HG03095 (cell line): ENCODE results near the gene ANKRD44.

ENCODE experiments used
- ATAC-seq: cut with Tn5 transposase; IDR thresholded peaks from one replicate; pipeline ENCODE4 v1.9.1; 2021; ENCODE audit warnings: moderate library complexity; ENCODE audit not compliant: unreplicated experiment

The ANKRD44 gene

GRCh38 chr2:197152451-197153228, 157.9 kb downstream of the ANKRD44 start:
- peak; percentile 72 for ATAC-seq

- ATAC-seq = peak; percentile 29
These were observed 161.0 kb downstream of the ANKRD44 start for GRCh38 chr2:197149546-197149945.

DNA sequence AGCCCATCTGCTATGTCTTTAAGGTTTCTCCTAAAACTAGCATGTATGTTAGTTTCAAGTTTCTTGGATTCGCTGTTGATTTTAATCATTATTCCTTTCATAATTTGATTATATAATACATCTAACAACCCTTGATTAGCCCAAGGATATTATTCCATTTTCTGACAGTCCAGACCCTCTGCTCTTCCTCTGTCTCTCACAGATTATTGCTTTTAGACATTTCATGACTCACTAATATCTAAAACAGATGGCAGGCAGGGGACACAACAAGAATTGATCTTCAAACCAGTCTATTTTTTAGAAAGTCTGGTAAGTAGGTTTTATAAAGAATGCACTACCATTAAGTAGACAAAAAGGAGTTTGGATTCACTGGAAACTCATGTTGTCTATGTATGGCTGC, 162.2 kb downstream of the ANKRD44 start:
- no peak for ATAC-seq

DNA sequence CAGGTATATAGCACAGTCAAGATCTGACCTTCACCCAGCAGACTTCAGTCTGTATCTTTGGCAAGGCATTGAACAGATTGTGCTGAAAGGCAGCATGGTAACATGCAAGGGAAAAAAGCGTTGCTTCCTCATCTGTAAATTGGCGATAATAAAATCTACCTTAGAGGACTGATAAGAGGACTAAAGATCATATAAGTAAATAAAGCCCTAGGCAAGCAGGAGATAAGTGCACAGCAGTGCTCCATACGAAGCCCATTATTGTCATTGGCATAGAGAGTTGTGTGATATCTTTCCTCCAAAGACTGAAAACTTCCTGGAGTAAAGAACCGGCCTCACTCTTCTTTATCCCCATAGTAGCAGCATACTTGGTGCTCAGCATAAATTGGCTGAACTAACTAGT, 162.6 kb downstream of the ANKRD44 start:
- ATAC-seq = no peak

DNA sequence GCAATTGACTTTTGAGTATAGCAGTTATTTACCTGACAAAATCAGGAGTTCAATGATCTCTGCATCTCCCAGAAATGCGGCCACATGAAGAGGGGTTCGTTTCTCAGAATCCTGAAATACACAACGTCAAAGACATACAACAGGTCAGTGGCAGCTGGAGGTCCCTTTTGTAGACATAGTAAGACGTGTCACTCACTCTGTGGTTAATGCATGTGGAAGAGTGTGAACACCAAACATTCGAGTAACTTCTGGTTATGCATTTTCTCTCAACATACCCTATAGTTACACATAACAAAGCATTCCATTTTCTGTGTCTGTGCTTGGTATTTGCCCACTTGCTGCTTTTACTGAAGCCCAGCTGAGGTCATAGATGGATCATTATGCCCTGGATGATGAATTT, 163.6 kb downstream of the ANKRD44 start:
- ATAC-seq = no peak

DNA sequence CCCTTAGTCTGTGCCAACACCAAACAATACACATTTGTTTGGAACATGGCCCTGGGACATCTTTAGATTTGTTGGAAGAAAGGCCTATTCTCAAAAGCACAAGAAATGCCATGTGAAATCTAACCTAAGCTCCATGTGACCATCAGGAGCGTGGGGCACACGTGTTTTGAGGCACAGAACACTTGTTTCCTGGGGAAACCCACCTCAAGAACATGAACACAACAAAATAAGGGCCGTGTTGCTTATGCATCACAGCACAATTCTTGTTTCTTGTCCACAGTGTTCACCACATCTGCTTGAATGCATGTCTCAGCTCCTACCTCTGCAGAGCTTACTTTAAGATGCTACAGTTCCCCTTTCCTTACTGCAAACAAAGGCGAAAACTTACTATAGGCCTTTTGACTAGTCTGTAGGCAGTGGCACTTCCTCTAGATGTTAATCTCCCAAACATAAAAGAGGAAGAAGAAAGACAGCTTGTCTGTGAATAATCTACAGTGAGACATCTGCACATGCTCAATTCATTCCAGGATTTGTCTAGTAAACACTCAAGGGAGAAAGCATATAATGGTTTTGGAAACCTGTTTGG, 165.0 kb downstream of the ANKRD44 start:
- peak; percentile 96 for ATAC-seq

DNA sequence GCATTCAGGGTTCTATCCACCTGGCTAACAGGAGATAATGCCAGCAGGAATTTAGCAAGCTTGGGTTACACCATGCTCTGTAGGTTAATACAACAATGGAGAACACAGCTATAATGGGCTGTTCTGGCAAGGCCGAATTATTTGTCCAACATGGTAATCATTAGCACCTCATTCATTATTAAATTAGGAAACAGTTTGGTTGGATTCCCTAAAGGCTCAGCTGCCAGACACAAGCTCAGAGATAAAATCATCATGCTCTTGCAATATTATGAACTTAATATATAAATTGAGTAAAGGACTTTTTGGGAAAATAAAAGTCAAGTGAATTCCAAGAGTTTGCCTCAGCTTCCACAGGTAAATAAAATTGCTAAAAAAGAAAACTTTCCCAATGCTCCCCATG, 166.4 kb downstream of the ANKRD44 start:
- no peak for ATAC-seq

DNA sequence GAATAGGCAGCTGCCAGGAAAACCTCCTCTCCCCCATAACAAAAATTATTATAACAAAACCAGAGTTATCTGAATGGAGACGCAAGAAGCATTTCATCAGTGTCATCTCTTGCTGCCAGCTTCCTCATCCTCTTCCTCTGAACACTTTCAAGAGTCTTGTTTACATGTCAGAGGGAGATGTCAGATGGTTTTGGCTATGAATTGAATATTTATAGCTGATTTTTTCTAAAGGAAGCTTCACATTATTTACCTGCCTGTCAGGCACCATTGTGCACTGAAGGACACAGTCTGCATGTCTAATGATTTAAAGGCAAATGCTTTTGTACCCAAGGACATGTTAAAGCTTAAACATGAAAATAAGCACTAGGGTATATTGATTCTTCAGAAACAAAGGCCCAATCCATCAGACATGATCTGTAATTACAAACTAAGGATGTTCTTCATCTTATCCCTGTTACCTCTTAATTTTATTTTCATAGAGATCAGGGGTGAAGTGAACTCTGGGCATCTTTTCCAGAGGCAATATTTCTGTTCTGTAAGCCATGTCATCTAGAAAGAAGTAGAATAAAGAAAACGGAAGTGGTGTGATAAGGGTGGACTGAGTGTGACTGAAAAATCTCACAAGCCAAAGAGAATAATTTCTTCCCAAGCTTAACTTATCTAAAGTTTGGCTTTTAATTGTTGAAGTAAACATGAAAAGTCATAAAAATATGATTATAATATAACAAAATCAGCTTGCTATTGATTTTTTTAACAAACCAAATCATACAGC, 168.7 kb downstream of the ANKRD44 start:
- ATAC-seq = no peak

GRCh38 chr2:197140045-197140444, 170.5 kb downstream of the ANKRD44 start:
- no peak for ATAC-seq

DNA sequence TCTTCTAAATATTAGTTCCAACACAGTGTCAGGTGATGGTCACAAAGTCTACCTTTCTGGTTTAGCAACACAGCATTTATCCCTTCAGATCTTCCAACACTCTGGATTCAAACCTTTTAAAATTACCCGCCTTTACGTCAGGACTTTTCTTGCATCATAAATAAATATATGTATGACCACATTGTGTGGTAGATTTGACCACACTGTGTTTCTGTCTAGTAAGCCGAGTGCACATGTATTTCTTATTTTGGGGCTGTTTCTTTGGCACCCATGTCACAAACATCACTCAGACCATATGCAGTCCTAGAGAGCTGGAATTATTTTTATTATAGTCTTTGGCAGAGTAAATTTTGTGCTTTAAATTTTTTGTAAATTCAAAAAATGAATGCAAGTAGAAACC, 172.1 kb downstream of the ANKRD44 start:
- no peak for ATAC-seq

DNA sequence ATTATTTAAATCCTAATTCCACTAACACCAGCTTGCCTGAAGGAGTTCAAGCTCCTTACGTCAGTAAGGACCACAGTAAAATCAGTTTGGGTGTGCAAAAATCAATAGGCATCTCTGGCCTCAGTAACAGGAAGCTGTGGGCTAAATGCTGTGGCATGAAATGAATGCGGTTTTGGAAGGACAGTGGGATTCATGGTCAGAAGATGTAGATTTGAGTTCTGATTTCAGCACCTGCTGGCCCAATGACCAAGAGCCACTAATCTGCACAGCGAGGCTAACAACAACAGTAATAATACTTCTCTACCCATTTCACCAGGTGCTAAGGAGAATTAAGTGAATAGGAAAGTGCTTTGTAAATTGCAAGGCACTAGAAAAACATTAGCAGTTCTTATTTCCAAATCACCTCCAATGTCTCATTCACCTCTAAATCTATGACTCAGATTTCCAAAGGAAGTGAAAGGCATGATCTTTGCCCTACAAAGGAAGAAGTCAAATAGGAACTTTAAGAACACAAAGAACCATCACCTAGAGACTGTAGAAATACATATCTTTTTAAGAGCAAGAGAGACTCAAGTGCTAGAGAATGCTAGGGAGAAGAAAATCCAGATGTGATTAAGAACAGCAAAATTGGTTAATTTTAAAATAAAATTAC, 172.6 kb downstream of the ANKRD44 start:
- ATAC-seq = no peak

DNA sequence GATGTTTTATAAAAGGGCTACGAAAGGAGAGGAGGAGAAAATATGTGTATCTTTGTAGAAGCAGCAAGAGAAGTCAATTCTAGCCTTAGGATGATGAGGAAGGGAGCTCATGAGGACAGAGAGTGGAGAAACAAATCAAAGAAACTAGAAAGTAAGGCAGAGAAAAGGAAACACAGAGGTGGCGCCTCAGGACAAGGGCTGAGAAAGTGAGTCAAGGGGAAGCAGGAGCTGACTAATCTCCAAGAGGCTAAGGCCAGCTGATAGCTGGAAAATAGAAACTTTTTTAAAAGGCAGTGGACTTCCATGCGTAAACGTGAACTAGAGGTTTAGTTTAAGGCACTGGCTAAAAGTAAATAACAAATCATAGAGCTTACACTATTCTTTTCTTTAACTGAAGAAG, 173.3 kb downstream of the ANKRD44 start:
- no peak for ATAC-seq

DNA sequence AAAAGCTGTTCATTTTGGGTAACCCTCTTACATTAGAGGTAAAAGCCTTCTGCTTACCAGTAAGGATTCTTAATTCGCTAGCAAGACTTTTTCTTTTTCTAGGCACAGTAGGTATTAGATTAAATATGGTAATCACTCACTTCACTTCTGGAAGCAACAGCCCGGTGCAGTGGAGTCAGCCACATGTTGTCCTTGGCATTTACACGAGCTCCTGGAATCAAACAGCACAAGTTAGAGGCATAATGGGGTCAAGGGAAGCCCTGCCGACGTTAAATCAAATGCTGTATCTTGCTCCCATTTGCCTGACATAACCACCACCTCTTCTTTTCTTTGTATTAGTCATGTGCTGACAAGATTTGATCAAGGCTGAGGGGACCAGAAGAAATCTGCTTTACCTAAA, 174.1 kb downstream of the ANKRD44 start:
- ATAC-seq = no peak

GRCh38 chr2:197135806-197136205, 174.8 kb downstream of the ANKRD44 start:
- ATAC-seq = no peak

GRCh38 chr2:197134206-197134605, 176.4 kb downstream of the ANKRD44 start:
- ATAC-seq = no peak

DNA sequence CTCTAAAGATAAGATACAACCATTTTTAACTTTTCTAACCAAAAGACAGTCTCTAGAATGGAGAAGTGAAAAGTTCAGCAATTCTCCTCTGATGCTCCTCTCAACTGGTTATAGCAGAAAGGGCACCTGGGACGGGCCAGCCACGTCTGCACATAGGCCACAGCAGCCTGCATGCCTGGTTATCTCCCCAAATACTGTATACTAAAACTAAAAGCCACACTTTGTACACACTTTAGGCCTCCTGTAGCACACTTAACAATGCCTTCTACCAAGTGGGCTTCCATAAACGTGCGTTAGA, 179.1 kb downstream of the ANKRD44 start:
- ATAC-seq = peak; percentile 76

DNA sequence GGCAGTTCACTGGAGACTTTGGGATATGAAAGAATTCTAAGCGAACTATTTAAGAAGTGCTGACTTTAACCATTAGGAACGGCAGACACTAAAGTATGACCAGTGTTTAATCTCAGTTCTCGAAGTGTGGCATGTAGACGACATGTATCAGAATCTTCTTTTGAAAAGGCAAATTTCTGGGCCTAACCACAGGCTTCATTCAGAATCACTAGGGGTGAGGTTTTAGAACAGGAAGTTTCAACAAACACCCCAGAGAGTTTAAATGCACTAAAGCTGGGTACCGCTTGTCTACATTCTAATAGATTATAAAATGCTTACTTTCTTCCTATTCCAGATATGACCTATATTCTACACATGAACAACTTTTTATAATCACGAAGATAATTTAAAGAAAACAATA, 180.3 kb downstream of the ANKRD44 start:
- ATAC-seq = peak; percentile 78

- ATAC-seq = no peak
These were observed 181.7 kb downstream of the ANKRD44 start for GRCh38 chr2:197128897-197129296.

- no peak for ATAC-seq
These were observed 182.5 kb downstream of the ANKRD44 start for GRCh38 chr2:197128126-197128525.

DNA sequence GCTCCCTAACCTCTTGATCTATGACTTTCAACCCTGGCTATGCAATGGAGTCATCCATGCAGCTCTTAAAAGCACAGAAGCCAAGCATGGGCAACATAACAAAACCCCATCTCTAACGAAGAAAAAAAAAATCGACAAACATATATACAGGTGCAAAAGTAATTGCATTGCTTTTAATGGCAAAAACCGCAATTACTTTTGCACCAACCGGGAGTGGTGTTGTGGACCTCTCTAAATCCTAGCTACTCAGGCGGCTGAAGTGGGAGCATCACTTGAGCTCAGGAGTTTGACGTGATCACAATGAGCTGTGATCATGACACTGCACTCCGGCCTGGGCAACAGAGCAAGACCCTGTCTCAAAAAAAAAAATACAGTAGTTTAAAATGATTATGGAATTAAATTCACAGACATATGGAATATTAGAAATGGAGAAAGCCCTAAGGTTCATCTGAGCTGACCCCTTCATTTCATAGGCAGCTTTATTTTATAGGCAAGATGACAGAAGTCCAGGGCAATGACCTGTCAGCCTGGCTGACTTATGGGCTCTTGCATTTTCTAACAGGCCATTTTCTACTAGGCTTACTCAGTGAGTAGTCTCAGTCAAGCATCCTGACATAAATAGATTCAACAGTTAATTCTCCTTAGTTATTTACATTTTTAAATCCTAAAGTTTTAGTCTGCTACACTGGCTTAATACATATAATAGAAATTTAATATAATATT, 183.8 kb downstream of the ANKRD44 start:
- no peak for ATAC-seq
